NCI-H1417 treated with DMSO at 0.1 percent for 48 hours (cell line): ENCODE results near the gene MAP3K3.

Experiments used
- DNase-seq: peaks from one replicate; lab custom pipeline; 2025; lab: John Stamatoyannopoulos, UW

Gene MAP3K3

GRCh38 chr17:63652106-63652505 is 29.9 kb downstream of the MAP3K3 start:
- DNase-seq: no peak

- DNase-seq: no peak
Observed at GRCh38 chr17:63653050-63653449, 30.8 kb downstream of the MAP3K3 start.

- no peak for DNase-seq
Observed at GRCh38 chr17:63657786-63658185, 35.6 kb downstream of the MAP3K3 start.

- no peak for DNase-seq
Observed at GRCh38 chr17:63658366-63658765, 36.1 kb downstream of the MAP3K3 start.

GRCh38 chr17:63659850-63660249 is 37.6 kb downstream of the MAP3K3 start:
- DNase-seq: no peak

DNA sequence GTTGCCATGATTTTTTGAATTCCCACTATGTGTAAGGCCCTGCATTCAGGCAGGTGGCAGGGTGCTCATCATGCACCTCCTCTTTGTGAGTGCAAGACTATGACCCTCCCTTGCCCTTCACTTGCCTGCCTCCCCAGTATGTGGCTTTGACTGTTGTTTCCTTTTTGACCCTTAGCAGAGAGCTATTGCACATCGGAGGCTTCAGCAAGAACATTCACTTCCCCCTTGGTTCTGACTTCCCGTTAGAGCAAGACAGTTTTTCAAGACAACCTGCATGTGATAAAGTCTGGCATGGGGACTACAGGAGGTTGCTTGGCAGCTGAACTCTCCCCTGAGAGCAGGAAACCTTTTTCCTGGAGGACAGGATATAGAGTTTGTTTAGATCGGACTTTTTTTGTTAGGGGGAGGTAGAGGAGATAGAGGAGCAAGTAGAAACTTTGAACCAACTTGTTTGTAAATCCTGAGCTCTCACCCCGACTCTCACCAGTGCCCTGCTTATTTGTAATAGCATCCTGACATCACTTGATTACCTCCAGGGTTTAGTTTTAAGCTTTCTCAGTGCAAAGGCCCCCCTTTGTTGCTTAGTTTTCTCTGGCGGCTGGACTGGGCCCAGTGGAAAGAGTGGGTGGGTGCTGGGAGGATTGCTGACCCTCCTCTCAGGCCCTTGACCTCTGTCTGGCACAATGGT is 43.5 kb downstream of the MAP3K3 start:
- DNase-seq: no peak

DNA sequence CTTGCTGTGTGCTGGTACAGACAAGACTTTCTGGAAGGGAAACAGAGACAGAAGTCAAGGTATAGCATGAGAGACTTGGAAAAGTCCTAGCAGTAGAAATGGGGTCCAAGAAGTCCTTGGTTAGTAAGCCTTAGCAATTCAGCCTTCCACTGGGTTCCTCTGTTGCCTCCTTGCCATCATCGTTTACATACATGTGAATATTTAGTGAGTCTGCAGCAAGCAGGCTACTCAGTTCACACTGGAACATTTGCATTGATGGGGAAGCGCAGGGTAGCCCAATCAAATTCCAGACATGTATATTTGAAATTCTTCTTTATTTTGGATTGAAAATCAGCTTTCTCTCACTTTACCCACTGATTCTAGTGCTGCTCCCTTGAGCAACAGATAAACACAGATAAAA is 50.6 kb downstream of the MAP3K3 start:
- DNase-seq: no peak

GRCh38 chr17:63675231-63675606 is 53.0 kb downstream of the MAP3K3 start:
- no peak for DNase-seq

- DNase-seq: no peak
Observed at GRCh38 chr17:63675607-63676546, 53.7 kb downstream of the MAP3K3 start.

- DNase-seq: no peak
Observed at GRCh38 chr17:63676584-63676983, 54.4 kb downstream of the MAP3K3 start.

DNA sequence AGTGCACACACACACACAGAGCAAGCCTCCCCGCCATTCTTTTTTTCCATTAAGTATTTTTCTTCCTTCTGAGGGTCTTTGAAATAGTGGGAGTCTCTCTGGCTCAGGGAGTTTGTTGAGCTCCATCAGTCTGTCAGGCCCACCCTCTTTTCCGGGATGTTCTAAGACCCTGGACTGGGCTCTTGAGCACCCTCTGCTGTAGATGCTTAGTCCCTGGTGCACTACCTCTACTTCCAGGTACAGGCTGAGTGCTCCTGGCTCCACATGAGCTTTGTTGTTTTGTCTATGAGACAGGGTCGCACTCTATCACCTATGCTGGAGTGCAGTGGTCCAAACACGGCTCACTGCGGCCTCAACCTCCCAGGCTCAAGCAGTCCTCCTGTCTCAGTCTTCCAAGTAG is 57.0 kb downstream of the MAP3K3 start:
- no peak for DNase-seq

DNA sequence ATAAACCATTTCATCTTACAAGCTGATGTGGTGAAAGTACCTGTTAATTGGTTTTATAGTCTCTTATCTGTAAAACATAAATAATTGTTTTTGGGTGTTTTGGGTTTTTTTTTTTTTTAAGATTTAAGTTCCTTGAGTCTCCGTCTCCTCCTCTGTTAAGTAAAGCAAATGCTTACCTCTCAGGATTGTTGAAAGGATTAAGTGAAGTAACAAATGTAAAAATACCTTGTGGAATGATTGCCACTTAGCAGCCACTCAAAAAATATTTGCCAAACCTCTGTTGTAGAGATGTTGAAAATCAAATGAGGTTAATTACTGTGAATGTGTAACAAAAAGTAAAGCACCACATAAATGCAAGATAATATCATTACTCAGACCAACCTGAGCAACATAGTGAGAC is 58.5 kb downstream of the MAP3K3 start:
- DNase-seq: no peak

DNA sequence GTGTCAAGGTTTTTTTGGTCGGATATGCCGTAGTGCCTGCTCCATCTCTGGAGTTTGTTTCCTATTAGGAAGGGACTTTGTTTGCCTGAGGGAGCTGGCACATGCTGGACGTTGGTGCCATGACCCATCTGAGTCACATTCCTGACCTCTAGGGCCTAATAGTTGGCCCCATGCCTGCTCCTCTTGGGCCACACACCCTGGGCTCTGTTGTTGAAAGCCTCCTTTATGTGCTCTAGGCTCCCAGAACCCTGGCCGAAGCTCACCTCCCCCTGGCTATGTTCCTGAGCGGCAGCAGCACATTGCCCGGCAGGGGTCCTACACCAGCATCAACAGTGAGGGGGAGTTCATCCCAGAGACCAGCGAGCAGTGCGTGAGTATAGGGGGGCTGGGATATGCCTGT is 59.3 kb downstream of the MAP3K3 start:
- DNase-seq: no peak

- DNase-seq: no peak
Observed at GRCh38 chr17:63682441-63682840, 60.2 kb downstream of the MAP3K3 start.

DNA sequence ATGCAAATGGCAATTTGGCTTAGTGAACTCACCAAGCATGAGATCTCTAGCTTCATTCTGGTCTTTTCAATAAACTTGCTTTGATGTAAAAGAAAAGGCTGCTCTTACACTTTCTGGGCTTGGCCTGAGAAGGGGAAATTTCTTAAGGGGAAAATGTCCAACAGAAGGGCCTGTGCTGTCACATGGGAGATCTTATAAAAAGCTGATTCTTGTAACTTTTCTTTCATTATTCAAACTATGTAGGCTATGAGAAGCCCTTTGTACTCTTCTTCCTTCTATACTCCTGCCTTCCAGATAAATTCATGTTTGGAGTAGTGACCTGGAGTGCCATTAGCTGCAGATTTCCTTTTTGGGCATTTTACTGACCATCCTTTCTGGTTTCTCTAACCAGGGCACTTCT is 60.8 kb downstream of the MAP3K3 start:
- DNase-seq: no peak

DNA sequence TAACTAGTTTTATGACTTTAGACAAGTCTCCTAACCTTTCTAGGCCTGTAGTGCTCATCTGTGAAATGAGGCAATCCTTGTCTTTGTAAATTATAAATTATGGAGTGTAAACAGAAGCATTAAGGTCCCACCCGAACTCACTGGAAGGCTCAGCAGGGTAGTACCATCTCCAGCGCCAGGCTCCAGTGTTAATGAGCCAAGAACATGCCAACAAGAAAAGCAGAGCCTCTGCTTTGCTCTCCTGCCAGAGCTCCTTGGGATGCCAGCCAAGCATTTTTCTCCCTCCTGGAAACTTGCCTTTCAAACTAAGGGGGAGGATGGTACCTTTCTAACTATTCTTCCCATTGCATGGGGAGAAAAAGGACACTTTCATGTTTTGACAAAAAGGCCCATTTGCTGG is 62.8 kb downstream of the MAP3K3 start:
- DNase-seq: no peak

GRCh38 chr17:63685578-63685977 is 63.4 kb downstream of the MAP3K3 start:
- no peak for DNase-seq

DNA sequence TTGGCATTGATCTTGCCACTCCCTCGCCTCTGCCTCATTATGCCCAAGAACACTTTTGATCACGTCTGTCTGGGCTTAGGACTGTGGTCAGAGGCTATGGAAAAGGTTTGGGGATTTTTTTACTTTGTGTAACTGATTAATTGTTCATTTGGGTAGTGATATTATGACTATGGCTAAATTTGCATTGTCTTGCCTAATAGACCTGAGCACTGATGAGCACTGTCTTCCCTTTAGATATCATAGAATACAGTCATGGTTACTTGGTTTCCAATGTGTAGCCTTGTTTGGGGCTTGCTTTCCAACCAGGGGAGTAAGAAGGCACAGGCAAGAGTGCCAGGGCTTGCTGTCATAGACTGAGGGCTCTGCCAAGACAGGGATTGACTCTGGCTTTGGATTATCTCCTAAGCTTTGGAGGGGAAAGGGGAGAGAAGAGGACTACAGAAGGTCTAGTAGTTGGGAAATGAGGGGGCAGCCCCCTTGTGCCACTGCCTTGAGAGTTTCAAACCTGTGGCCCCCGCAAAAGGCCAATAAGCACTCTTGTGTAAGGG is 64.0 kb downstream of the MAP3K3 start:
- DNase-seq: no peak

DNA sequence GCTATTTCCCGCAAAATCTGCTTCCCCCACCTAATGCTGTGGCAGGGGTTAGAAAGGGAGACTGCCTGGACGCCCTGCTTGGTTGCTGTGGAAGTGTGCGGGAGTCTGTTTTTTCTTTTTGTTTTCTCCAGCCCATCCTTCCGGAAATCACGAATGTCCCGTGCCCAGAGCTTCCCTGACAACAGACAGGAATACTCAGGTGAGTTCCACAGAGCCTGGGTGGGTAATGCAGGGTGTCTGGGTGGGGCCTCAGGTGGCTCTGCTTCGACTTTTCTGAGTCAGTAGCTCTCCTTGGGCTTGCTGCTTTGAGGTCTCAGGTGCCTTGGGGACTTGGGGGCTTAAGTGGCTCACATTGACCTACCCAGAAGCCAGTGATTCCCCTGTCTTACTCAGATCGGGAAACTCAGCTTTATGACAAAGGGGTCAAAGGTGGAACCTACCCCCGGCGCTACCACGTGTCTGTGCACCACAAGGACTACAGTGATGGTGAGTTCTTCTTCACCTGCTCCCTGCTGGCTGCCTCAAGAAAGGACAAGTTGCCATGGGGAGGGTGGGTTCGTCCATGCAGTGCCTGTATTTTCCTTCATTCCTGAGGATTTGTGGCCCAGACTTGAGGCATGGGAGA is 66.3 kb downstream of the MAP3K3 start:
- DNase-seq: no peak

DNA sequence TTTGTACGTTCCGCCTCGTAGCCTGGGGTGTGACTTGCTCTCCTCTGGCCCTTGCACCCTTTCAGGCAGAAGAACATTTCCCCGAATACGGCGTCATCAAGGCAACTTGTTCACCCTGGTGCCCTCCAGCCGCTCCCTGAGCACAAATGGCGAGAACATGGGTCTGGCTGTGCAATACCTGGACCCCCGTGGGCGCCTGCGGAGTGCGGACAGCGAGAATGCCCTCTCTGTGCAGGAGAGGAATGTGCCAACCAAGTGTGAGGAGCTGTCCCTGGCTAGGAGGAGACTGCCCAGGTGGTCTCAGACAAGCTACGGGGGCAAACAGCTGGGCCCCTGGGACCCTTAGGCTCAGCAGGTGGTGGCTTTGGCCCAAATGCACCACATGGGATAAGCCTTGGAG is 67.3 kb downstream of the MAP3K3 start:
- DNase-seq: no peak

- no peak for DNase-seq
Observed at GRCh38 chr17:63692195-63692816, 70.1 kb downstream of the MAP3K3 start.

DNA sequence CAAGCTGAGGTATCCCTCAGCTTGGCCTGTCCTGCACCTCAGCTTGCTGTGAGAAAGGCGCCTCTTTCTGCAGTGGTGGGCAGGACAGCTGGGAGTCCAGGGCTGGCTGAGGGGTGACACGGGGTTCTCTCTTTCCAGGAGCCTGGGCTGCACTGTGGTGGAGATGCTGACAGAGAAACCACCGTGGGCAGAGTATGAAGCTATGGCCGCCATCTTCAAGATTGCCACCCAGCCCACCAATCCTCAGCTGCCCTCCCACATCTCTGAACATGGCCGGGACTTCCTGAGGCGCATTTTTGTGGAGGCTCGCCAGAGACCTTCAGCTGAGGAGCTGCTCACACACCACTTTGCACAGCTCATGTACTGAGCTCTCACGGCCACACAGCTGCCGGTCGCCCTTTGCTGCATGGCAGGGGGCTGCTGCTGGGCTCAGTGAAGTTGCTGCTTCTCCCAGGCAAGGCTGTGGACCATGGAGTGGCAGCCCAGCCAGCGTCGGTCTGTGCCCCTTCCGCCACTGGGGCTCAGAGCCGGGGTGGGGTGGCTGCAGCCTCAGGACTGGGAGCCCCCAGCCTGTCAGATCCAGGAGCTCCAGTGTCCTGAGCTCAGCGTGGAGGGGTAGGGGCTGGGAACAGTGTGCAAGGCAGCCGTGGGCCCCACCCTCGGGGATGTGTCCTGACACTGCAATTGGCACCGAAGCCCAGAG is 71.3 kb downstream of the MAP3K3 start:
- no peak for DNase-seq
